Thoracic aorta (tissue), 2 donors: ENCODE data around the gene DXO. TPM values are rescaled to one million over a fixed set of nuclear protein-coding genes. Genes with fewer than 3 reads are reported as not detected.

Source experiments
- ATAC-seq: fragments of 150-250 bp; one replicate; pipeline ENCODE4 v1.8.0; 2017; ENCODE audit warnings: low read depth; ENCODE audit not compliant: insufficient number of reproducible peaks, low FRiP score
- DNase-seq: peaks from one replicate; pipeline ENCODE4 v3.0.0-alpha.2; 2020; ENCODE audit warnings: low spot score
- H3K27ac ChIP-seq, 2 donors: fragments of 200-600 bp; sonication (generic); 1 replicate in 1 of 2; 2 replicates in 1 of 2; pipeline ENCODE4 v1.5.1; 2016; ENCODE audit warnings: mild to moderate bottlenecking in 2 of 2, moderate library complexity in 2 of 2
- H3K27me3 ChIP-seq: fragments of 200-600 bp; sonication (generic); replicated peaks from 2 replicates; pipeline ENCODE4 v1.6.0; 2016; ENCODE audit warnings: mild to moderate bottlenecking; ENCODE audit not compliant: insufficient read depth
- H3K36me3 ChIP-seq: fragments of 200-600 bp; sonication (generic); one replicate; pipeline ENCODE4 v1.5.1; 2016
- H3K4me1 ChIP-seq, 2 donors: fragments of 200-600 bp; sonication (generic); 1 replicate in 1 of 2; 2 replicates in 1 of 2; pipeline versions ENCODE4 v1.5.1 to v1.6.0; 2016; ENCODE audit warnings: low read depth in 2 of 2, mild to moderate bottlenecking in 1 of 2; ENCODE audit not compliant: control insufficient read depth in 1 of 2
- H3K4me3 ChIP-seq: fragments of 200-600 bp; sonication (generic); 2 replicates; pipeline ENCODE4 v1.5.1; 2016; ENCODE audit warnings: mild to moderate bottlenecking
- H3K9me3 ChIP-seq: fragments of 200-600 bp; sonication (generic); 2 replicates; pipeline ENCODE4 v1.5.1; 2016
- total RNA-seq, 2 donors: library from RNA; depleted of rRNA; stranded (reverse); fragments of >200 nt; gene quantifications; one replicate each; pipeline versions ENCODE4 v1.1.0 to v1.2.3, GENCODE V29; 2016
- TF ChIP-seq, protein P1 (sequence below): fragments of 200-600 bp; sonication (generic); IDR thresholded peaks from one replicate; pipeline ENCODE4 v1.5.1; 2019; ENCODE audit warnings: antibody characterized with exemption

DXO gene
- total RNA-seq, 2 donors from 2014 or later = 14.1 to 45.4 TPM

DNA sequence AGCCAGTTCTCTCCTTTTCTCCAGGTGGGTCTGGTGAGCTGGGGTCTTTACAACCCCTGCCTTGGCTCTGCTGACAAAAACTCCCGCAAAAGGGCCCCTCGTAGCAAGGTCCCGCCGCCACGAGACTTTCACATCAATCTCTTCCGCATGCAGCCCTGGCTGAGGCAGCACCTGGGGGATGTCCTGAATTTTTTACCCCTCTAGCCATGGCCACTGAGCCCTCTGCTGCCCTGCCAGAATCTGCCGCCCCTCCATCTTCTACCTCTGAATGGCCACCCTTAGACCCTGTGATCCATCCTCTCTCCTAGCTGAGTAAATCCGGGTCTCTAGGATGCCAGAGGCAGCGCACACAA is 26.8 kb downstream of the DXO start:
- no peaks in the 10 kb centered on the region for H3K9me3 ChIP-seq
- ATAC-seq = no peak
- H3K27ac ChIP-seq = peak overlapping the region; percentile 94 to 95
- H3K4me3 ChIP-seq = peak overlapping the region; percentile 59
- H3K4me1 ChIP-seq = peaks cover 12 to 29% of the 10 kb centered on the region in 2 donors
- no peak for DNase-seq
- TF ChIP-seq, protein P1, sequence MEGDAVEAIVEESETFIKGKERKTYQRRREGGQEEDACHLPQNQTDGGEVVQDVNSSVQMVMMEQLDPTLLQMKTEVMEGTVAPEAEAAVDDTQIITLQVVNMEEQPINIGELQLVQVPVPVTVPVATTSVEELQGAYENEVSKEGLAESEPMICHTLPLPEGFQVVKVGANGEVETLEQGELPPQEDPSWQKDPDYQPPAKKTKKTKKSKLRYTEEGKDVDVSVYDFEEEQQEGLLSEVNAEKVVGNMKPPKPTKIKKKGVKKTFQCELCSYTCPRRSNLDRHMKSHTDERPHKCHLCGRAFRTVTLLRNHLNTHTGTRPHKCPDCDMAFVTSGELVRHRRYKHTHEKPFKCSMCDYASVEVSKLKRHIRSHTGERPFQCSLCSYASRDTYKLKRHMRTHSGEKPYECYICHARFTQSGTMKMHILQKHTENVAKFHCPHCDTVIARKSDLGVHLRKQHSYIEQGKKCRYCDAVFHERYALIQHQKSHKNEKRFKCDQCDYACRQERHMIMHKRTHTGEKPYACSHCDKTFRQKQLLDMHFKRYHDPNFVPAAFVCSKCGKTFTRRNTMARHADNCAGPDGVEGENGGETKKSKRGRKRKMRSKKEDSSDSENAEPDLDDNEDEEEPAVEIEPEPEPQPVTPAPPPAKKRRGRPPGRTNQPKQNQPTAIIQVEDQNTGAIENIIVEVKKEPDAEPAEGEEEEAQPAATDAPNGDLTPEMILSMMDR = no peak
- H3K27me3 ChIP-seq = no peaks in the 10 kb centered on the region
- H3K36me3 ChIP-seq = no peaks in the 10 kb centered on the region

DNA sequence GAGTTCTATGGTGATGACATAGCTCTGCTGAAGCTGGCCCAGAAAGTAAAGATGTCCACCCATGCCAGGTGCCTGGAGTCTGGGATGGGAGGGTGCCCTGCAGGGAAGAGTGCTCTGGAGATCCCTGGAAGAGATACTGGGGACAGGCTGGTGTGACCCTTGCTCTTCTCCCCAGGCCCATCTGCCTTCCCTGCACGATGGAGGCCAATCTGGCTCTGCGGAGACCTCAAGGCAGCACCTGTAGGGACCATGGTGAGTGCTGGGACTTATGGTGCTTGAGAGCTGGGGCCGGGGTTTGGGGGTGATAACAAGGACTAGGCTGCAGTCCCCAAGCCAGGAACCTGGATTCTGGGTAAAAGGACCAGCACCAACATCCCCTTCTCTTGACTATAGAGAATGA is 28.2 kb downstream of the DXO start:
- TF ChIP-seq, protein P1 = no peak
- Histone ChIP-seq H3K27me3 (no peaks in the 10 kb centered on the region), H3K27ac (no peak overlapping the region), H3K9me3 (no peaks in the 10 kb centered on the region), H3K4me1 (peaks cover 12 to 29% of the 10 kb centered on the region in 2 donors), H3K36me3 (no peaks in the 10 kb centered on the region), H3K4me3 (no peak overlapping the region)
- DNase-seq = no peak
- no peak for ATAC-seq

DNA sequence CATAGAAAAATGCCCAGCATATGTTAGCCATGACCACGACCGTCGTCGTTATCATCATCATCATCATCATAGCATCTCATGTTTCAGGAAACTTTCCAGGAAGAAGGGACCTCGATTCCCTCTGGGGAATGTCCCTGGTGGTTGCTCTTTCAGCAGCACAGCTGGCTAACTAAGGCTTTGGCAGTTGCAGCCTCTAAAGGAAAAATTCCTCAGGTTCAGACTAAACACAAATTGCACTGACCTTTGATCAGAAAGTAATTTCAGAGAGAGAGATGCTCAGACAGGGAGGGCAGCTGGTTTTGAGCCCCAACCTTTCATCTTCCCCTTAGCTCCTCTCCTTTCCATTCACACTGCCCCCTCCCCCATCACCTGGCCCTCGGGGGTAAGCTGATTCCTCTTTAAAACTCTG is 31.7 kb downstream of the DXO start:
- no peak overlapping the region for H3K27ac ChIP-seq
- H3K4me3 ChIP-seq = no peak overlapping the region
- TF ChIP-seq, protein P1 = no peak
- H3K4me1 ChIP-seq = peaks cover 5 to 10% of the 10 kb centered on the region in 2 donors
- no peaks in the 10 kb centered on the region for H3K9me3 ChIP-seq
- DNase-seq (no peak), ATAC-seq (no peak)
- no peaks in the 10 kb centered on the region for H3K27me3 ChIP-seq
- no peaks in the 10 kb centered on the region for H3K36me3 ChIP-seq

DNA sequence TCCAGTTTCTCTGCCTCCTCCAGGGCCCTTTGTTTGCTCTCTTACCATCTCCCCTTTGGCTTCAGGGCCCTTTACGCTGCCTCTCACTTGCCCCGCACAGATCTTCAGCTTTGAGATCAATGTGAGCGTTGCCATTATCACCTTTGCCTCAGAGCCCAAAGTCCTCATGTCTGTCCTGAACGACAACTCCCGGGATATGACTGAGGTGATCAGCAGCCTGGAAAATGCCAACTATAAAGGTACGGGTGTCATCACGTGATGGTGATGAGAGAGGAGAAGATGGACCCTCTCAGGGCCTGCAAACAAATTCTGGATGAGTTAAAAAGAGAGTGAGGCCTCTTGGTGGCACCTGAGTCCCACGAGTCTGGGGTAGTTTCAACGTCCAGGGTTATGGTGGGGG is 36.1 kb downstream of the DXO start:
- DNase-seq = no peak
- Histone ChIP-seq H3K4me1 (no peaks in the 10 kb centered on the region), H3K27ac (no peak overlapping the region), H3K9me3 (no peaks in the 10 kb centered on the region), H3K4me3 (no peak overlapping the region), H3K27me3 (no peaks in the 10 kb centered on the region), H3K36me3 (no peaks in the 10 kb centered on the region)
- ATAC-seq = no peak
- TF ChIP-seq, protein P1 = no peak

DNA sequence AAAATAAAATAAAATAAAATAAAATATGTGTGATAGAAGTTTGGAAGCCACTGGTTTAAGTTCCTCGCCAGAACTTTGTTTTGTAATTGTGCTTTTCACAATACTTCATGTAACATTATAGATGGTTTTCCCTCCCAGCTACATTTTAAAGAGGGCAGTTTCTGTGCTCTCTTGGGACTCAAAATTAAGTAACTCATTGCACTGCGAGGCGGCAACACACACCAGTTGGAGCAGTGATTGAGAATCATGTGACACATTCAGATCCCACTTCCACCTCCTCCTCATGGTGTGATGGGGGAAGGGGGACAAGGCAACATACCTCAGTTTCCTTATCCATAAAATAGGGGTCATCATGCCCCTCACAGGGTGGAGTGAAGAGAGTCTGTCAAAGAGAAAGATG is 36.9 kb downstream of the DXO start:
- TF ChIP-seq, protein P1 = no peak
- Histone ChIP-seq H3K36me3 (no peaks in the 10 kb centered on the region), H3K4me3 (no peak overlapping the region), H3K9me3 (no peaks in the 10 kb centered on the region), H3K27me3 (no peaks in the 10 kb centered on the region), H3K27ac (no peak overlapping the region), H3K4me1 (no peaks in the 10 kb centered on the region)
- no peak for ATAC-seq
- no peak for DNase-seq
